Hematopoietic multipotent progenitor cell treated with erythropoietin and hydrocortisone succinate and interleukin-3 and kit ligand, for 17 days (in vitro differentiated cells): ENCODE results near the gene KCNJ4.
"Not testable (repeated sequence)": the region's sequence is repeated elsewhere in the genome, so short reads cannot be mapped to it uniquely, and the experiment has no call there.

Experiments used
- DNase-seq: peaks from one replicate; pipeline ENCODE4 v3.0.0-alpha.2; 2015; ENCODE audit warnings: low spot score

KCNJ4 gene

GRCh38 chr22:38381371-38381770, 73.6 kb downstream of the KCNJ4 start:
- DNase-seq: not testable (repeated sequence)
